ENCODE data around the gene ATP6V1D.

GRCh38 chr14:67373347-67373746, 13.7 kb upstream of the ATP6V1D start:
- TF ChIP-seq EP300 (IDR thresholded peaks at IDR 0.05; ENCODE audit: borderline replicate concordance in 1 of 2, low read depth in 2 of 2, low read length in 2 of 2) (no peak), CREB1 (IDR thresholded peaks at IDR 0.05) (no peak), BRCA1 (IDR thresholded peaks at IDR 0.05; ENCODE audit: low read depth, low read length) (no peak), HDAC2 (IDR thresholded peaks at IDR 0.05; ENCODE audit: borderline replicate concordance in 1 of 2, low read depth in 2 of 2, low read length in 2 of 2) (no peak), SRF (IDR thresholded peaks at IDR 0.05; ENCODE audit: low read depth, low read length) (no peak), MAFK (IDR thresholded peaks at IDR 0.05; ENCODE audit: low read depth, low read length) (no peak), FOSL1 (IDR thresholded peaks at IDR 0.05; ENCODE audit: insufficient read depth, low read depth, low read length) (no peak), CHD2 (IDR thresholded peaks at IDR 0.05; ENCODE audit: low read length) (no peak), CTCF (IDR thresholded peaks at IDR 0.05; ENCODE audit: control extremely low read depth in 1 of 3, insufficient read depth in 1 of 3, low read depth in 1 of 3, low read length in 3 of 3) (no peak), EZH2 (IDR thresholded peaks at IDR 0.05; ENCODE audit: low read depth, low read length, severe bottlenecking) (no peak), RBBP5 (IDR thresholded peaks at IDR 0.05; ENCODE audit: borderline replicate concordance, low read depth, low read length) (no peak)

Data from H1 (cell line).